Measurements from ENCODE around the gene PLLP.
"Not testable (repeated sequence)": the region's sequence is repeated elsewhere in the genome, so short reads cannot be mapped to it uniquely, and the experiment has no call there.

Gene PLLP

GRCh38 chr16:57270221-57271062 lies 14.0 kb downstream of the PLLP start:
- H3K4me2 ChIP-seq (ENCODE audit: insufficient read depth, low read length): no peak overlapping the region
- H4K20me1 ChIP-seq (ENCODE audit: insufficient read depth, low read length): peaks cover 4% of the 10 kb centered on the region; the same call in 1 of the 2 replicates
- no peak overlapping the region for H3K4me3 ChIP-seq (ENCODE audit: low read depth in 1 of 2, low read length in 2 of 2)
- TF ChIP-seq EZH2 (IDR thresholded peaks at IDR 0.05; ENCODE audit: borderline replicate concordance, low read depth, low read length, severe bottlenecking) (no peak), CTCF (IDR thresholded peaks at IDR 0.05; ENCODE audit: borderline replicate concordance, extremely low read depth, low read length, poor library complexity, severe bottlenecking) (no peak)
- H3K9me3 ChIP-seq (ENCODE audit: insufficient read depth, low read length, severe bottlenecking): no peaks in the 10 kb centered on the region
- ATAC-seq (ENCODE audit: insufficient read depth, low read depth) (no peak), DNase-seq (no peak)
- H2AFZ ChIP-seq (ENCODE audit: low read depth, low read length): no peak overlapping the region
- H3K27me3 ChIP-seq (ENCODE audit: insufficient read depth, low read length, poor library complexity): no peaks in the 10 kb centered on the region
- no peak overlapping the region for H3K27ac ChIP-seq (ENCODE audit: low read length)
- H3K36me3 ChIP-seq (ENCODE audit: insufficient read depth, low read length): no peaks in the 10 kb centered on the region
- no peak overlapping the region for H3K9ac ChIP-seq (ENCODE audit: low read depth, low read length)
- H3K79me2 ChIP-seq (ENCODE audit: insufficient read depth, low read length): no peaks in the 10 kb centered on the region
- H3K4me1 ChIP-seq (ENCODE audit: insufficient read depth, low read length): peaks cover 21% of the 10 kb centered on the region

- no peak for ATAC-seq (ENCODE audit: insufficient read depth, low read depth)
- H3K27me3 ChIP-seq (ENCODE audit: insufficient read depth, low read length, poor library complexity): no peaks in the 10 kb centered on the region
- no peak overlapping the region for H3K4me2 ChIP-seq (ENCODE audit: insufficient read depth, low read length)
- H3K36me3 ChIP-seq (ENCODE audit: insufficient read depth, low read length): no peaks in the 10 kb centered on the region
- H3K27ac ChIP-seq (ENCODE audit: low read length): no peak overlapping the region
- H4K20me1 ChIP-seq (ENCODE audit: insufficient read depth, low read length): 0 out of 2 replicates have a peak, but pooled peaks cover 4% of the 10 kb centered on the region
- TF ChIP-seq EZH2 (IDR thresholded peaks at IDR 0.05; ENCODE audit: borderline replicate concordance, low read depth, low read length, severe bottlenecking) (no peak), CTCF (IDR thresholded peaks at IDR 0.05; ENCODE audit: borderline replicate concordance, extremely low read depth, low read length, poor library complexity, severe bottlenecking) (no peak)
- H3K9ac ChIP-seq (ENCODE audit: low read depth, low read length): no peak overlapping the region
- peaks cover 21% of the 10 kb centered on the region for H3K4me1 ChIP-seq (ENCODE audit: insufficient read depth, low read length)
- H3K79me2 ChIP-seq (ENCODE audit: insufficient read depth, low read length): no peaks in the 10 kb centered on the region
- no peak for DNase-seq
- H2AFZ ChIP-seq (ENCODE audit: low read depth, low read length): no peak overlapping the region
- H3K9me3 ChIP-seq (ENCODE audit: insufficient read depth, low read length, severe bottlenecking): no peaks in the 10 kb centered on the region
- no peak overlapping the region for H3K4me3 ChIP-seq (ENCODE audit: low read depth in 1 of 2, low read length in 2 of 2)
These were observed 15.4 kb downstream of the PLLP start for GRCh38 chr16:57268804-57269800.

- not testable (repeated sequence) for H3K4me3 ChIP-seq (ENCODE audit: low read depth in 1 of 2, low read length in 2 of 2); DNase-seq; H3K79me2 ChIP-seq (ENCODE audit: insufficient read depth, low read length); H3K36me3 ChIP-seq (ENCODE audit: insufficient read depth, low read length); H3K4me2 ChIP-seq (ENCODE audit: insufficient read depth, low read length); H4K20me1 ChIP-seq (ENCODE audit: insufficient read depth, low read length); H2AFZ ChIP-seq (ENCODE audit: low read depth, low read length); H3K9ac ChIP-seq (ENCODE audit: low read depth, low read length); H3K9me3 ChIP-seq (ENCODE audit: insufficient read depth, low read length, severe bottlenecking); H3K27me3 ChIP-seq (ENCODE audit: insufficient read depth, low read length, poor library complexity); ATAC-seq (ENCODE audit: insufficient read depth, low read depth)
- peaks cover 21% of the 10 kb centered on the region for H3K4me1 ChIP-seq (ENCODE audit: insufficient read depth, low read length)
- peak overlapping the region; percentile 29 for H3K27ac ChIP-seq (ENCODE audit: low read length)
These were observed 17.1 kb downstream of the PLLP start for GRCh38 chr16:57267343-57267742.
